Panc1 (cell line): ENCODE data around the gene ELF5.

ENCODE experiments used
- POLR2AphosphoS5 ChIP-seq: IDR thresholded peaks from 2 replicates; pipeline ENCODE4 v1.6.1; 2012; ENCODE audit warnings: mild to moderate bottlenecking, low read depth, low read length, moderate library complexity
- SIN3A ChIP-seq: IDR thresholded peaks from 2 replicates; pipeline ENCODE4 v1.6.1; 2012; ENCODE audit warnings: low read depth, mild to moderate bottlenecking, low read length, moderate library complexity, borderline replicate concordance; ENCODE audit not compliant: insufficient read depth
- TF ChIP-seq, protein P1 (sequence below): fragments of 450-650 bp; IDR thresholded peaks from 2 replicates; pipeline ENCODE4 v1.5.1; 2017; ENCODE audit warnings: mild to moderate bottlenecking
- TF ChIP-seq, protein P2 (sequence below), 2 experiments: IDR thresholded peaks; 2 replicates each; pipeline ENCODE4 v1.6.1; 2011 to 2012; ENCODE audit warnings: low read depth in 2 of 2, control low read depth in 1 of 2, low read length in 1 of 2, mild to moderate bottlenecking in 1 of 2, moderate library complexity in 1 of 2; ENCODE audit not compliant: insufficient read depth in 1 of 2

DNA sequence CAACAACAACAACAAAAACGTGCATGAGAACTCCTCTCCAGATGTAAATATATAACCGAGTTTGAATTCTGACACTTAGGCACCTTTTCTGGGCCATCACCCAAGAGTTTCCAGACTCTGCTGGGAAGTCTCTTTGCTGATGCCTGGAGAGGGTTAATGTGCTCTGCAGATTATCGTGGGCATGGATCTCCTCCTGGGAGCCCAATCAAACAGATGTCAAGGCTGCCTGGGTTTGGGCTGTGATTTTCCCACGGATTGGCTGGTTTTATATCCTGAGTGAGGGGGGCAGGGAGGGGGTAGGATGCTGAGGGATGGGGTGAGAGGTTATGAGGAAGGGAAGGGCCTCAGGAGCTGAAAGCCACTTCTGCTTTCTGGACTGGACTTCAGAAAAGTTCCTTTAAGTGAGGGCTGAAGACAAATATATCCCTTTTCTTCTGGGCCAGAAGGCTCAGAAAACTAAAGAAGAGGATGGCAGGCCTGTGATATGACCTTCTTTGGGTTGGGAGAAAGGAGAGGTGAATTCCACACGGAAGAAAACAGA lies 4.2 kb downstream of the ELF5 start:
- TF ChIP-seq, protein P1, sequence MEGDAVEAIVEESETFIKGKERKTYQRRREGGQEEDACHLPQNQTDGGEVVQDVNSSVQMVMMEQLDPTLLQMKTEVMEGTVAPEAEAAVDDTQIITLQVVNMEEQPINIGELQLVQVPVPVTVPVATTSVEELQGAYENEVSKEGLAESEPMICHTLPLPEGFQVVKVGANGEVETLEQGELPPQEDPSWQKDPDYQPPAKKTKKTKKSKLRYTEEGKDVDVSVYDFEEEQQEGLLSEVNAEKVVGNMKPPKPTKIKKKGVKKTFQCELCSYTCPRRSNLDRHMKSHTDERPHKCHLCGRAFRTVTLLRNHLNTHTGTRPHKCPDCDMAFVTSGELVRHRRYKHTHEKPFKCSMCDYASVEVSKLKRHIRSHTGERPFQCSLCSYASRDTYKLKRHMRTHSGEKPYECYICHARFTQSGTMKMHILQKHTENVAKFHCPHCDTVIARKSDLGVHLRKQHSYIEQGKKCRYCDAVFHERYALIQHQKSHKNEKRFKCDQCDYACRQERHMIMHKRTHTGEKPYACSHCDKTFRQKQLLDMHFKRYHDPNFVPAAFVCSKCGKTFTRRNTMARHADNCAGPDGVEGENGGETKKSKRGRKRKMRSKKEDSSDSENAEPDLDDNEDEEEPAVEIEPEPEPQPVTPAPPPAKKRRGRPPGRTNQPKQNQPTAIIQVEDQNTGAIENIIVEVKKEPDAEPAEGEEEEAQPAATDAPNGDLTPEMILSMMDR: no peak
- TF ChIP-seq SIN3A (no peak), POLR2AphosphoS5 (no peak)
- TF ChIP-seq, protein P2, sequence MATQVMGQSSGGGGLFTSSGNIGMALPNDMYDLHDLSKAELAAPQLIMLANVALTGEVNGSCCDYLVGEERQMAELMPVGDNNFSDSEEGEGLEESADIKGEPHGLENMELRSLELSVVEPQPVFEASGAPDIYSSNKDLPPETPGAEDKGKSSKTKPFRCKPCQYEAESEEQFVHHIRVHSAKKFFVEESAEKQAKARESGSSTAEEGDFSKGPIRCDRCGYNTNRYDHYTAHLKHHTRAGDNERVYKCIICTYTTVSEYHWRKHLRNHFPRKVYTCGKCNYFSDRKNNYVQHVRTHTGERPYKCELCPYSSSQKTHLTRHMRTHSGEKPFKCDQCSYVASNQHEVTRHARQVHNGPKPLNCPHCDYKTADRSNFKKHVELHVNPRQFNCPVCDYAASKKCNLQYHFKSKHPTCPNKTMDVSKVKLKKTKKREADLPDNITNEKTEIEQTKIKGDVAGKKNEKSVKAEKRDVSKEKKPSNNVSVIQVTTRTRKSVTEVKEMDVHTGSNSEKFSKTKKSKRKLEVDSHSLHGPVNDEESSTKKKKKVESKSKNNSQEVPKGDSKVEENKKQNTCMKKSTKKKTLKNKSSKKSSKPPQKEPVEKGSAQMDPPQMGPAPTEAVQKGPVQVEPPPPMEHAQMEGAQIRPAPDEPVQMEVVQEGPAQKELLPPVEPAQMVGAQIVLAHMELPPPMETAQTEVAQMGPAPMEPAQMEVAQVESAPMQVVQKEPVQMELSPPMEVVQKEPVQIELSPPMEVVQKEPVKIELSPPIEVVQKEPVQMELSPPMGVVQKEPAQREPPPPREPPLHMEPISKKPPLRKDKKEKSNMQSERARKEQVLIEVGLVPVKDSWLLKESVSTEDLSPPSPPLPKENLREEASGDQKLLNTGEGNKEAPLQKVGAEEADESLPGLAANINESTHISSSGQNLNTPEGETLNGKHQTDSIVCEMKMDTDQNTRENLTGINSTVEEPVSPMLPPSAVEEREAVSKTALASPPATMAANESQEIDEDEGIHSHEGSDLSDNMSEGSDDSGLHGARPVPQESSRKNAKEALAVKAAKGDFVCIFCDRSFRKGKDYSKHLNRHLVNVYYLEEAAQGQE (IDR thresholded peaks at IDR 0.05; ENCODE audit: insufficient read depth in 1 of 2, low read depth in 2 of 2, low read length in 1 of 2): no peak
